HG02623 (cell line): ENCODE results near the gene CDC27.
"Not testable (repeated sequence)": the region's sequence is repeated elsewhere in the genome, so short reads cannot be mapped to it uniquely, and the experiment has no call there.

Experiments
- ATAC-seq: cut with Tn5 transposase; IDR thresholded peaks from one replicate; pipeline ENCODE4 v1.9.1; 2021; ENCODE audit warnings: moderate library complexity; ENCODE audit not compliant: unreplicated experiment

CDC27 gene

DNA sequence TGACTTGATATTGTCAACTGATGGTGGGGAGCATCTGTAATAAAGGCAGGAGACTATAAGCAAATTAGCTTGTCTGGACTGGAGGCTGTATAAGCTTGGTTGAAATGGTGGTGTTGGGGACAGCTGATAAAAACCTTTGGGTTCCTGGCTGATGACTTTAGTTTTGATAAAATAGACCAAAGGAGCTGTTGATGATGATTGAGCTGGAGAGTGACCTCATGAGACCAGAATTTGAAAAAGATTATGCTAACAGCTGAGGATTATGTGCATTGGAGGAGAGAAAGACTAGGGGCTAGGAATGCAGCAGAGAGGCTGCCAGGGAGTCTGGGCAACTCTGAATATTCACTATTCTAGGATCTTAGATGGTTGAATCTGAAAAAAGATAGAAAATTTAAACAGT is 8.7 kb upstream of the CDC27 start:
- ATAC-seq: no peak

DNA sequence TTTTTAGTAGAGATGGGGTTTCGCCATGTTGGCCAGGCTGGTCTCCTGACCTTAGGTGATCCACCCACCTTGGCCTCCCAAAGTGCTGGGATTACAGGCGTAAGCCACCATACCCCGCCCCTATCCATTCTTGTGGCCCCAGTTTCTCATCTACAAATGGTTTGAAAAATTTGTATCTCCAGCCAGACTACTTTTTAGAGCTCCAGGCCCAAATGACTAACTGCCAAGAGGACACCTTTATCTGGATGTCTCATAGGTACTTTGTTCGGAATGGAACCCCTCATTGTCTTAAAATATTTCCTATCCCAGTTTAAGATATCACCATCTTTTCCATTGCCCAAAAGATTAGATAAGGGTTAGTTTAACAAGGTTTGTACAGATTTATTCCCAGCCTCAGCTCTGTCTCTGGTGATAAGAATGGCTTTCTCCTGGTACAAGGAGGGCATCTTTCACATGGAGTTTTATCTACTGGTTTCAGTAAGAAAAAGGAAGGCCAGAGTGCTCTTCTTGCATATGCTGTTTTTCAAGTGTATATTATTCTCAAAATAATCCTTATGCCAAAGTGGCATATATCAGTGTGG is 4.9 kb upstream of the CDC27 start:
- ATAC-seq: no peak

DNA sequence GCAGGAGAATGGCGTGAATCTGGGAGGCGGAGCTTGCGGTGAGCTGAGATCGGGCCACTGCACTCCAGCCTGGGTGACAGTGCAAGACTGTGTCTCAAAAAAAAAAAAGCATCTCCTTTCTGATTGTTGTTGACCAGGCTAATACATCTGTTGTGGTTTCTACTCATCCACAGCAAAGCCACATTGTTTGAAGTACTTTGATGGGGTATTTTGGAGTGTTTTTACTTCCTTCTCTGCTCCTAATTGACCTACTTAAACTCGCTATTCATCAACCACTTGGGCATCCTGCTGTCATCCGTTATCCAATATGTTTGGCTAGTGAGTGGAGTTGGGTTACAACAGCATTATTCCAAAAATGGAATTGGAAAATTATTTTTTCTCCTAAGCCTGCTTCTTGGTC is 3.5 kb upstream of the CDC27 start:
- ATAC-seq: no peak

DNA sequence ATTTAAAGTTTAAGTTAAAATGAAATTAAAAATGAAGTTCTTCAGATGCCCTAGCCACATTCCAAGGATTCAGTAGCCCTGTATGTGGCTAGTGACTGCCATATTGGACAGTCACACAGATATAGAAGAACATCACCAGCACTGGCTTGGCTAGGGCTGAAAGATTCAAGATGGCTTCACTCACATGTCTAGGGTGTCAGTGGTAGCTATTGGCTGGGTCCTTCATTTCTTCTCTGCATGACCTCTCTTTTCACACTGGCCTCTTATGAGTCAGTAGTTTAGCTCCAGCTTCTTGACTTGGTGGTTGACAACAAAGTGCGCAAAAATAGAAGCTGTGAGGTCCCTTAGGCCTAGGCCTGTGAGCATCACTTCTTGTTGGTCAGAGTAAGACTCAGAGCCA is 1.7 kb upstream of the CDC27 start:
- no peak for ATAC-seq

DNA sequence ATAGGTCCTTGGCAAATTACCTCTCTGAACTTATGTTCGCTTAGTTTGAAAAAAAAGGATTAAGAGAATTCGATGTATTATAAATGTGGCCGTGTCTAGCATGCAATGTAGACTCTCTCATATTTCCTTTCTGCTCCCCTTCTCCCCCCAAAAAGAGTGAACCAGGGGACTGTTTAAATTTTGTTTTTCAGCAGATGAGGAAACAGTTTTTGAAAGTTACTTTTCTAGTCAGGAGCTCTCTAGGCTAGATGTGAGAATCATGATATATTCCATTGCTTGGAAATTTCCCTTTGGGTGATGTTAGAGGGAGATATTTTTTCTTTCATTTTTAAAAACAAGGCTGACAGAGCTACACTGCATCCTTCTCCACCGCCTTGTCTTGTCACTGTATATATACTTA is 1.1 kb upstream of the CDC27 start:
- ATAC-seq: no peak

DNA sequence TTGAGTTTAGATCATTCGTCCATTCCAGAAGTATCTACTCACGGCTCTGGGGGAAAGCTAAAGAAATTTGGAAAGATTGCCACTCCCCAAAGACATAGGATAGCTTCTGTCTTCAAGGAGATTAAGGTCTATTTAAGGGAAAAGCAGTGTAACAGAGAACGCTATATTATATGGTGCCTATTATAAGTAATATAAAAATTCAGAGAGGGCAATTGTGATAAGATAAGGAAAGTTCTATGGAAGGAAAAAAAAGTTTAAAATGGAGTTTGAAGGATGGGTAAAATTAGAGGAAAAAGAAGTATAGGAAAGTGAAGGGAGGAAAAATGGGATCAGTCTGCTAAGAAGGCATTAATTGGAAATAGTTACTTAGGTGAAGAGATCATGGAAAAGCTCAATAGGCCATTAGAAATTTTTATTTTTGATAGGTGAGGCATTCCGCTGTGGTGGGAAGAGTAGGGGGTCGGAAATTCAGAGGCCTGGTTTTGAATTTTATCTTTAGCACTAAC is 690 bp upstream of the CDC27 start:
- no peak for ATAC-seq

DNA sequence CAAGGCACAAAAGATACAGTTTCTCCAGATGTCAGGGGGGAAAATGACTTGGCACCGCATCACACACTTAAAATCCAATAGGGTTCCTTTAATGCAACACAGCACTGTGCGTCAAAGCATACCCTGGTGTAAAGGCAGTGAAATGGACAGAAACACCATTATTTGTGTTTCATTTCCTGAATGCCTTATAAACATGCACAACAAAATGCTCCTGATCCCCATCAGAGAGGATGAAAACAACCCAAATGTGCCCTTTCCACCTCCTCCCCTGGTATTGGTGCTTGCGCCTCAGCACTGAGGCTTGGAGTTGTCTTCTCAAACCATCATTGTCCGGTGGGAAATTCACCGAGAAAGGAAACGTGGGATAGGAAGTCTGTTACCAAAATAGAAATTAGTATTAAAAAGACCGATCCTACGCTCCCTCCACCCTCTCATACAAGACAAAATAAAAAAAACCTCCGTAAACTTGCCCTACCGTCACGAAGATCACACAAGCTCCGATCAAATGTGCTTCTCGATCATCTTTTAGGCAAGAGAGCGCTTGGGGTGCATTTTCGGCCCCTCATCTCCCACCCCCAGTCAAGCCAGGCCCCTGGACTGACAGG is 722 bp downstream of the CDC27 start:
- ATAC-seq: no peak

DNA sequence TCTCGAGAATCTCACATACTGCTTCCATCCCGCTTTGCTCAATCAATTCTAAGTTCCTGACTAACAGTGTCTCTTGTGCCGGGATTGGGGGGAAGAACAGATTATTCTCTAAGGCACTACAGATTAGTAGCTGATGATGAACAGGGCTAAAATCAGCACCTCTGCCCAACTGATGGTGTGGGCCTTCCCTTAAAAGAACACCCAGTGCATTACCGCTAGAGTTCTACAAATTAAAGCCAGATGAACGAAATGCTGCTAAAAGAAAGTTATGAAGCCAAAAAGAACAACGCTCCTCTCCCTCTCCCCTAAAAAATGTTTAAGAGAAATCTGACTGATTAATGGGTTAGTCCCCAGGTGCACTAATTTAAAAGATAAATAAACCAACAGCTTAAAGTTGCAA is 4.4 kb downstream of the CDC27 start:
- no peak for ATAC-seq

DNA sequence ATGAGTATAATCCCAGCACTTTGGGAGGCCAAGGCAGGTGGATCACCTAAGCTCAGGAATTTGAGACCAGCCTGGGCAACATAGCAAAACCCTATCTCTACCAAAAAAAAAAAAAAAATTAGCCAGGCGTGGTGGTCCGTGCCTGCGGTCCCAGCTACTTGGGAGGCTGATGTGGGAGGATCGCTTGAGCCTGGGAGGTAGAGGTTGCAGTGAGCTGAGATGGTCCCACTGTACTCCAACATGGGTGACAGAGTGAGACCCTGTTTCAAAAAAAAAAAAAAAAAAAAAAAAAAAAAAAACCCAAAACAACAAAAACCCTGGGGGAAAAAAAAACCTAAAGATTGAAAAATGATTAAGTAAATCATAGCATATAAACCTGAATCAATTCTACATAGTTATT is 8.1 kb downstream of the CDC27 start:
- not testable (repeated sequence) for ATAC-seq

DNA sequence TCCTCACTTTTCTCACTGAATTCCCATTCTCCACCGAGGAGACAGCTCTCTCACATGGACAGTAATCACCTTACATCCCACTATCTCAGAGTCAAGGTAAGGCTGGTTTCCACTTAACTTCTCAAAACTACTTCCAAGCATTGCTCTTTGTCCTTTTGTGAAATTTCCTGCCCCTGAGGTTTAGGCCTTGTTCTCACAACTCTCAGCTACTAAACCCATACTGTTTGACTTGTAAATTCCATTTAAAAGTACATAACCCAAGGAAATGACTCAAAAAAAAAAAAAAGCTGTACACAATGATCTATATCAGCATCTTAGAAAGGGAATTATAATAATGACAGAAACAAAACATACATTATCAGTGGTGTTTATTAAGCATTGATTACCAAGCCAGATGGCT is 8.8 kb downstream of the CDC27 start:
- ATAC-seq: no peak

DNA sequence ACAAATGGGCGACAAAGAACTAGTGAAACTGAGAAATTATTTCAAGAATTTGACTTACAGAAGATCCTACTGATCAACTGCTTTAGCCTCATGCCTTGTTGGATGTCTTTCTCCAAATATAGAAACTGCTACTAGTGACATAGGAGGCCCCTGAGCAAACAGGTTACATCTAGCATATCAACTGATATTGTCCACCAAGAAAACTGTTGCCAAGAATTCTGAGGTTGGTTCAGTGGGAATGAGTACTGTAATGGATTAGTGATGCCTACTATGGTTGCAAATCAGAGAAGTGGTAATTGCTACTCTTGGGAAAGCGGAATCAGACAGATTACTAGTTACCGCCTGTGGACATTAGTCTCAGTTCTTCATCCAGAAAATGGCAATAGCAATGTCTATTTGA is 10.0 kb downstream of the CDC27 start:
- ATAC-seq: no peak

DNA sequence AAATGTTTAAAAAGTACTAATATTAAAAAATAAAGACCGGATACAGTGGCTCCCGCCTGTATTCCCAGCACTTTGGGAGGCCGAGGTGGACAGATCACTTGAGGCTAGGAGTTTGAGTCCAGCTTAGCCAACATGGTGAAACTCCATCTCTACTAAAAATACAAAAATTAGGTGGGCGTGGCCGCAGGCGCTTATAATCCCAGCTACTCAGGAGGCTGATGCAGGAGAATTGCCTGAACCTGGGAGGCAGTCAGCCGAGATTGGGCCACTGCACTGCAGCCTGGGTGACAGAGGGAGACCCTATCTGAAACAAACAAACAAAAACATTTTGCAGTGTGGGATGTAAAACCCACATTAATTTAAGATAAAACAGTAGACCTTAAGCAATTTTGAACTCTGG is 11.8 kb downstream of the CDC27 start:
- no peak for ATAC-seq

DNA sequence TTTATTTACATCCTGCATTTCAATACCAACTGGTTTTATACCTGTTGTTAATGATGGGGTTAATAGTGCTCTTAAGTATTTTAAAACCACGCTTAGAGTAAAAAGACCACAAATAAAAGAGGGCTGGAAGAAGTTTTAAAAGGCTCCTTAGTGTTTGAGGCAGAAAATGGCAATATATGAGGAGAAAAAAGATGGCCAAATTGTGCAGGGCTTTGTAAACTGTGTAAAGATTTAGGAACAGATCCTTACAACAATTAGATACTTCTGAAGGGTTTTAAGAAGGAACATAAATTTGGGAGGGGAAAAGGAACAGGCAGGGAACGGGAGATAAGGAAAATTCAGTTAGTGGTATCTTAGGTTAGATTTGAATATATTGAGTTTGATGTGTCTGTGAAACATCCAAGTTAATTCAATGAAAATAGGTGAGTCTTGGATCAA is 12.7 kb downstream of the CDC27 start:
- no peak for ATAC-seq

DNA sequence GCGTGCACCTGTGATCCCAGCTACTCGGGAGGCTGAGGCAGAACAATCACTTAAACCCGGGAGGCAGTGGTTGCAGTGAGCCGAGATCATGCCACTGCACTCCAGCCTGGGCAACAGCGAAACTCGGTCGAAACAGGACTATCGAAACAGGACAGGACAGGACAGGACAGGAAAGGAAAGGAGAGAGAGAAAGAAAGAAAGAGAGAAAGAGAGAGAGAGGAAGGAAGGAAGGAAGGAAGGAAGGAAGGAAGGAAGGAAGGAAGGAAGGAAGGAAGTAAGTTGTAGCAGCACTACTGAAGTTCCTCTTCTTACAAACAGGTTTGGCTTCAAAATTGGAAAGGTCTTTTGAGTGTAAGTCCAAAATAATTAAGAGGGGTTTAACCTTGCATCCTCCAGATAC is 14.3 kb downstream of the CDC27 start:
- not testable (repeated sequence) for ATAC-seq

DNA sequence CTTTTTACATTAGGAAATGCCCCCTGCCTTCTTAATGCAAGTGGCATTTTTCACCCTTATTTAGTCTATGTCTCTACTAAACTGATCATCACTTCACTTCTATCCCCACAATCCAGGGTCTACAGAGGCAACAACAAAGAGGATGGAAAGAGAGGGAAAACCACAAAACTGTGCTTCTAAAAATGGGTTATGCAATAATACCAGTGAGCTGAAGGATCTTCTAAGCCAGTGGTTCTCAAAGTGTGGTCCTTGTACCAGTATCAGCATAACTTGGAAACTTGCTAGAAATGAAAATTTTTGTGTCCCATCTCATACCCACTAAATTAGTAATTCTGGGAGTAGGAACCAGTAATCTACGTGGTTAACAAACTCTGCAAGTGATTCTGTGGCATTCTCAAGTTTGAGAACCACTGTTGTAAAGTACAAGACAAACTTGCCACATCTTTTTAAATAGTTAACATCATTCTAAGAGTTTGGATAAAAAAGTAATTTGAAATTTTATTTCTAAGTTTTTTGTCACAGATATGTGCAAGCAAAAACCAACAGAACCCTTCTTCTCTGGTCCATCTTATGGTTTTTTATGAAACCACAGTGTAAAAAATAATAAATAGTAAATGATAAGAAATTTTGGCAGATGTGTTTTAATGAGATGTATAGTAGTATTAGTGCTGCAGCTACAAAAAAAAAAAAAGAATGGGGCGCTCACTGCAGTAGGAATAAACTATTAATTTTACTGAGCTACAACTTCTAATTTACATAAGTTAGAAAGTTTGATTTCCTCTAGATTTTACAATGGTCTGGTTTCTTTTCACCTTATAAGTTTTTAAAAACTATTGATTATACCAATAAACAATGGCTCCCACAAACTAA is 16.2 kb downstream of the CDC27 start:
- no peak for ATAC-seq

DNA sequence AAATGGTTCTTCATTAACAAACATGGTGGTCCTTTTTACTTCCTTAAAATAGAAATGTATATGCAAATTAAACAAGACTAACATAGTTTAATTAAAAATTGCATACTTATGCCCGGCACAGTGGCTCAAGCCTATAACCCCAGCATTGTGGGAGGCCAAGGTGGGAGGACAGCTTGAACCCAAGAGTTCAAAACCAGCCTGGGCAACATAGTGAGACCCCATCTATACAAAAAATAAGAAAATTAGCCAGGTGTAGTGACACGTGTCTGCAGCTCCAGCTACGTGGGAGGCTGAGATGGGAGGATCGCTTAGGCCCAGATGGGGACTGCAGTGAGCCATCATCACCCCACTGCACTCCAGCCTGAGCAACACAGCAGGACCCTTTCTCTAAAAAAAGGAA is 18.4 kb downstream of the CDC27 start:
- ATAC-seq: no peak

DNA sequence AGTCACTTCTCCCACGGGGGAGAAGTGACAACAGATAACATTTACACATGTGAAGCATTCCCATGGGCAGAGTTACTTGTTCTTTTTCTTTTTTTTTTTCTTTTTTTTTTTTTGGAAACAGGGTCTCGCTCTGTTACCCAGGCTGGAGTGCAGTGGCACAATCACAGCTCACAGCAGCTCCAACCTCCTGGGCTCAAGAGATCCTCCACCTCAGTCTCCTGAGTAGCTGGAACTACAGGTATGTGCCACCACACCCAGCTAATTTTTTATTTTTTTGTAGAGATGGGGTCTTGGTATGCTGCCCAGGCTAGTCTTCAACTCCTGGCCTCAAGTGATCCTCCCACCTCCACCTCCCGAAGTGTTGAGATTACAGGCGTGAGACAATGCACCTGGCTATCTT is 20.2 kb downstream of the CDC27 start:
- ATAC-seq: not testable (repeated sequence)

DNA sequence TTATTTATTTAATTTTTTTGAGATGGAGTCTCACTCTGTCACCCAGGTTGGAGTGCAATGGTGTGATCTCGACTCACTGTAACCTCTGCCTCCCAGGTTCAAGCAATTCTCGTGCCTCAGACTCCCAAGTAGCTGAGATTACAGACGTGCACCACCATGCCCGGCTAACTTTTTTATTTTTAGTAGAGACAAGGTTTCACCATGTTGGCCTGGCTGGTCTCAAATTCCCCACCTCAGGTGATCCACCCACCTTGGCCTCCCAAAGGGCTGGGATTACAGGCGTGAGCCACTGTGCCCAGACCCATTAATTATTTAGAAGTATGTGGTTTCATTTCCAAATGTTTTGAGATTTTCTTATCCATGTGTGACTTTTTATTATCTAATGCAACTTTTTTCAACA is 22.2 kb downstream of the CDC27 start:
- ATAC-seq: not testable (repeated sequence)

DNA sequence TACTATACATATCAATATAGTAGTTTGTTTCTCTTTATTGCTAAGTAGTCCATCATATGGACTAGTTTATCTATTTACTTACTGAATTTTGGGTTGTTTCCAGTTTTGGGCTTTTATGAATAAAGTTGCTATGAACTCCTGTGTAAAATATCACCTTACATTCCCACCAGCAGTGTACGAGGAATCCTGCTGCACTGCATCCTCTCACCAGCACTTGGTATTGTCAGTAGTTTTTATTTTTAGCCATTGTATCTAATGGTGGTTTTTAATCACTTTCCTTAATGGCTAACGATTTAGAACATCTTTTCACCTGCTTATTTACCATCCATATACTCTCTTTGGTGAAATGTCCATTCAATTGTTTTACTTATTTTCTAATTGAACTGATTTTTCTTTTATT is 24.0 kb downstream of the CDC27 start:
- no peak for ATAC-seq

DNA sequence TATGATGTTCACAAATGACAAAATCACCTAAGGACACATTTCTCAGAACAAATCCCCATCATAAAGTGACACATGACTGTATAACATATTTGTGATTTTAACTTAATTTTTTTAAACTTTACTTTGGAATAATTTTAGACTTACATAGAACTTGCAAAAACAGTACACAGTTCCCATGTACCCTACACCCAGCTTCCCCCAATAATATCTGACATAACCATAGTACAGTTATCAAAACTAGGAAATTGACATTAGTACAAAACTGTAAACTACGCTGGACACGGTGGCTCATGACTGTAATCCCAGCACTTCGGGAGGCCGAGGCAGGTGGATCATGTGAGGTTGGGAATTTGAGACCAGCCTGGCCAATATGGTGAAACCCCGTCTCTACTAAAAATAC is 24.8 kb downstream of the CDC27 start:
- ATAC-seq: no peak

DNA sequence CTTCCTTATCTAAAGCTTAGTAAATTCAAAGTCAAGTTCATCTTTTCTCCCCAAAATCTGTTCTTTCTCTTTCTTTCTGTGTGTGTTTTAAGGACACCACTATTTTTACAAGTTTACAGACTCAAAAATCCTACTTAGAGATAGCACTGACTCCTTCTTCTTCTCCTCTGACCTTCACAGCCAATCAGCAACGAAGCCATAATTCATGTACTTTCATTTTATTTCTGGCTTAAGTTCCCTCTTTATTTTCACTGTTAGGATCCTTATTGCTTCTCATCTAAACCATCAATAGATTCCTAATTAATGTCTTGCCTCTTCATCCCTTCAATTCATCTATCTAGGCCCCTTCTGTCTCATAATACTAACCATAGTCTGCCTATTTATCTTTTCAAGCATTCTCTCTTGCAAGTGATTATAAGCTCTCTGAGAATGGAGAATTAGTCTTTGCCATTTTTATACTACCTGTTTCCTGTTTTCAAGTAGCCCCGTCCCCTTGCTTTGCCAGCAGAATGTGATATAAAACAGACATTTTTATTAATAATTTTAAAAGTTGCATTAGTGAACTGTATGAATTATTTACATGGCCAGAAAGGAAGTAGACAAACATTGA is 27.0 kb downstream of the CDC27 start:
- ATAC-seq: no peak

DNA sequence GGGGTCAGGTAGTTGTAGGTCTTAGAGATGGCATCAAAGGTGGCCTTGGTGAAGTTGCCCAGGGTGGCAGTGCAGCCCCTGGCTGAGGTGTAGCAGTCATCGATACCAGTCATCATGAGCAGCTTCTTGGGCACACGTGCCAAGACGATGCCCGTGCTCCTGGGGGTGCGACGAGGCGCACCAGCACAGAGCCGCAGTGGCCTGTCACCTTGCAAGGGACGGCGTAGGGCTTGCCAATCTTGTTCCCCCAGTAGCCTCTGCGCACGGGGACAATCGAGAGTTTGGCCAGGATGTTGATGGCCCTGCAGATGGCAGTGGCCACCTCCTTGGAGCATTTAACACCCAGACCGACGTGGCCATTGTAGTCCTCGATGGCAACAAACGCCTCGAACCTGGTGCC is 29.8 kb downstream of the CDC27 start:
- ATAC-seq: no peak
